GM12864 (cell line): ENCODE data around the gene TOP3B.

Source experiments
- DNase-seq: peaks from one replicate; pipeline ENCODE4 v3.0.0-alpha.2; 2011; ENCODE audit warnings: low read depth
- H3K4me3 ChIP-seq: 2 replicates; pipeline ENCODE4 v1.5.1; 2011; ENCODE audit warnings: mild to moderate bottlenecking, low read depth, low read length, control low read depth
- CTCF ChIP-seq: IDR thresholded peaks from 2 replicates; pipeline ENCODE4 v1.5.1; 2011; ENCODE audit warnings: low read depth, mild to moderate bottlenecking, moderate library complexity, low read length, control low read depth, inconsistent platforms; ENCODE audit errors: missing control alignments

TOP3B gene

GRCh38 chr22:22025320-22026156, 43.0 kb upstream of the TOP3B start:
- H3K4me3 ChIP-seq = no peak overlapping the region; the same call in 1 of the 2 replicates

GRCh38 chr22:22024440-22024839, 41.9 kb upstream of the TOP3B start:
- no peak for DNase-seq
- no peak overlapping the region for H3K4me3 ChIP-seq
- no peak for TF ChIP-seq CTCF

More at GRCh38 chr22:22025320-22026156, 43.0 kb upstream of the TOP3B start:
- DNase-seq = no peak
- no peak for TF ChIP-seq CTCF

GRCh38 chr22:22023581-22024137, 41.1 kb upstream of the TOP3B start:
- no peak for DNase-seq
- H3K4me3 ChIP-seq = no peak overlapping the region
- no peak for TF ChIP-seq CTCF

GRCh38 chr22:22022947-22023534, 40.5 kb upstream of the TOP3B start:
- TF ChIP-seq CTCF = no peak
- H3K4me3 ChIP-seq = no peak overlapping the region
- DNase-seq = no peak

DNA sequence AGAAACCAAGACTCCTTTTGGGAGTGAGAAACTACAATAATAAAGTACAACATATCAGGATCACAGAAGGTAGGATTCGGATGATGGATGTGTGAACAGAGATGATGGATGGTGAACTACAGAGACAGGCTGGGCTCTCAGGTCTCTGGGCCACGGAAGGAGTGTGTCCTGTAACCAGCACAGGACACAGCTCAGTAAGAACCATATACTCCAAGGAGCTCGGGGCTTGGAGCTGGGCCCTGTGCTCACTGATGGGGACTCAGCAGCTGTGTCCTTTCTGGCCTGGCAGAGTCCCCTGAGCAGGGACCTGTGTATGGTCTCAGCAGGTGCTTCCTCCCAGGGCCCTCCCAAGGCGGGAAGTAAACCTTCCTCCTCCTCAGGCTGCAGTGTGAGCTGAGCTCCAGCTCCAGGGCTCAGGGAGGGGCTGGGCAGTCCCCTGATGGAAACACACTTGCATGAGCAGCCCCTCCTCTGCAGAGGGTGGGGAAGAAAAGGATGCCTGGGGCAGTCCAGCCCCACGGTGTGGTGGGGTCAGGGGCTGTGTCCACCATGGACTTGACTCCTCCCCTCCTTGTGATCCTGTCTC, 39.8 kb upstream of the TOP3B start:
- H3K4me3 ChIP-seq = no peak overlapping the region
- no peak for TF ChIP-seq CTCF
- no peak for DNase-seq

- no peak for DNase-seq
- no peak overlapping the region for H3K4me3 ChIP-seq
- TF ChIP-seq CTCF = no peak
Measured at GRCh38 chr22:22021162-22021750, 38.7 kb upstream of the TOP3B start.
